Nephron progenitor cell (in vitro differentiated cells): ENCODE results near the gene GGNBP2.

Experiments used
- DNase-seq: peaks from one replicate; pipeline ENCODE4 v3.0.0; 2021
- H3K27ac Mint-ChIP-seq: 2 replicates; pipeline ENCODE4 v1.8.0; 2021; ENCODE audit warnings: mild to moderate bottlenecking, moderate library complexity, mixed read lengths
- H3K27me3 Mint-ChIP-seq: 2 replicates; pipeline ENCODE4 v1.8.0; 2021; ENCODE audit warnings: mild to moderate bottlenecking, low read depth, mixed read lengths; ENCODE audit not compliant: poor library complexity
- H3K36me3 Mint-ChIP-seq: 2 replicates; pipeline ENCODE4 v1.8.0; 2021; ENCODE audit warnings: low read depth, mixed read lengths
- H3K4me1 Mint-ChIP-seq: 2 replicates; pipeline ENCODE4 v1.8.0; 2021; ENCODE audit warnings: mixed read lengths
- H3K4me3 Mint-ChIP-seq: 2 replicates; pipeline ENCODE4 v1.8.0; 2021; ENCODE audit warnings: mild to moderate bottlenecking, moderate library complexity, mixed read lengths
- H3K9me3 Mint-ChIP-seq: 2 replicates; pipeline ENCODE4 v1.8.0; 2021; ENCODE audit warnings: mild to moderate bottlenecking, moderate library complexity, mixed read lengths
- TF ChIP-seq, protein P1 (sequence below): fragments of 200-600 bp; sonication (generic); IDR thresholded peaks from 2 replicates; pipeline ENCODE4 v1.5.0; 2021; ENCODE audit warnings: antibody characterized with exemption

Gene GGNBP2

DNA sequence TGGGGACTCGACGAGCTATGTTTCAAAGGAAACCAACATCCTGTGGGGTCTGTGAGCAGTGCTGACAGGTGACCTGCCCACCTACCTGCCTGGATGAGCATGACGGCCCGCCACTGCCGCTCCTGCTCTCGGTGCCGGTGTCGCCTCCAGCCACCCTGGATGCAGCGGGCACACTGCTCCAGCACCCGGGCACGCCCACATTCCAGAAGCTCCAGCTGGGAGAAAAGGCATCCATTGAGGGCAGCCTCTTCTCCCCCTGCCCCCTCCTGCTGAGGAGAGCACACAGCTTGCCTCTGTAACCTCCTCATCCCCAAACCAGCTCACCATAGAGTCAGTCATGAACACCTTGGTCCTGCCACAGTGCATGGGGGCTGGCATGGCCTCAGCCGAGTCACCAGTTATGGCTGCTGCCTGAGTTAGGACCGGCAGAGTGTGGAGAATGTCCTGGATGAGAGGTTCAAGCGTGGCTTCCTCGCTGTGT lies 43.9 kb upstream of the GGNBP2 start:
- TF ChIP-seq, protein P1, sequence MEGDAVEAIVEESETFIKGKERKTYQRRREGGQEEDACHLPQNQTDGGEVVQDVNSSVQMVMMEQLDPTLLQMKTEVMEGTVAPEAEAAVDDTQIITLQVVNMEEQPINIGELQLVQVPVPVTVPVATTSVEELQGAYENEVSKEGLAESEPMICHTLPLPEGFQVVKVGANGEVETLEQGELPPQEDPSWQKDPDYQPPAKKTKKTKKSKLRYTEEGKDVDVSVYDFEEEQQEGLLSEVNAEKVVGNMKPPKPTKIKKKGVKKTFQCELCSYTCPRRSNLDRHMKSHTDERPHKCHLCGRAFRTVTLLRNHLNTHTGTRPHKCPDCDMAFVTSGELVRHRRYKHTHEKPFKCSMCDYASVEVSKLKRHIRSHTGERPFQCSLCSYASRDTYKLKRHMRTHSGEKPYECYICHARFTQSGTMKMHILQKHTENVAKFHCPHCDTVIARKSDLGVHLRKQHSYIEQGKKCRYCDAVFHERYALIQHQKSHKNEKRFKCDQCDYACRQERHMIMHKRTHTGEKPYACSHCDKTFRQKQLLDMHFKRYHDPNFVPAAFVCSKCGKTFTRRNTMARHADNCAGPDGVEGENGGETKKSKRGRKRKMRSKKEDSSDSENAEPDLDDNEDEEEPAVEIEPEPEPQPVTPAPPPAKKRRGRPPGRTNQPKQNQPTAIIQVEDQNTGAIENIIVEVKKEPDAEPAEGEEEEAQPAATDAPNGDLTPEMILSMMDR: no peak
- no peak overlapping the region for H3K4me3 Mint-ChIP-seq
- H3K36me3 Mint-ChIP-seq: peaks cover 54% of the 10 kb centered on the region
- no peak for DNase-seq
- no peaks in the 10 kb centered on the region for H3K9me3 Mint-ChIP-seq
- H3K4me1 Mint-ChIP-seq: peaks cover 6% of the 10 kb centered on the region
- H3K27ac Mint-ChIP-seq: no peak overlapping the region
- H3K27me3 Mint-ChIP-seq: peaks cover 5% of the 10 kb centered on the region

DNA sequence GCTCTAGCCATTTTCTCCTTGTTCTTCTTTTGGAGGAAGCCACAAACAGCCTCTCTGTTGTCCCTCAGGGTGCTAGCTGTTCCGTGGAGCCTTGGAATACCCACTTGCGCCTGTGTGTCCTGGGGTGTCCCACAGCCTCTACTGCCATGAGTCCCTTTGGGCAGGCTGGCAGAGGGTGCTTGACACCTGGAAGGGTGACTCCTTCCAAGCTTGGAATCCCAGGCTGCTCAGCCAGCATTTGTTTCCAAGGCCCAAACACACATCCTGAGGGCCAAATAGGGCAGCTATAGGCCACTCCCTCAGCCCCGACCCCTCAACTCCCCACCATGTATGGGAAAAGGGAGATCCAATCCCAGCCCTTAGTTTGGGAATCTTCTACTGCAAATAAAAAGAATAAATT lies 43.4 kb upstream of the GGNBP2 start:
- no peaks in the 10 kb centered on the region for H3K9me3 Mint-ChIP-seq
- H3K4me3 Mint-ChIP-seq: no peak overlapping the region
- H3K36me3 Mint-ChIP-seq: peaks cover 51% of the 10 kb centered on the region
- DNase-seq: no peak
- H3K27ac Mint-ChIP-seq: no peak overlapping the region
- peaks cover 5% of the 10 kb centered on the region for H3K27me3 Mint-ChIP-seq
- H3K4me1 Mint-ChIP-seq: peaks cover 6% of the 10 kb centered on the region
- TF ChIP-seq, protein P1: no peak

DNA sequence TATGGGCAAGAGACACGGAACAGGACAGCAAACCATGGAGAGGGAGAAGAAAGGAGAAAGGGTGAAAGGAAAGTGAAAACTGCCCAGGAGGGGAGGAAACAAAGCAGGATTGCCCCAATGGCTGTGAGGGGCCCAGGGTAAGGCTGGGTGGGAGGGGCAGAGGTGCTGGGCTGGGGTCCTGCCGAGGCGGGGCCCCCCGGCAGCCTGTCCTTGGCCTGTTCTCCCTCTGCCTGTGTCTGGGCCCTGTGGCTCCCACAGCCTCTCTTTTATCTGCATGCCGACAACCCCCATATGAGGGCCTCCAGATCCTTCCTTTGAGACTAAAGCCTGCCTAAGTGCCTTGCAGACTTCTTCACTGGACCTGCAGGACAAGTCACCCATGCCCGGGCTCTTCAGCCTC lies 42.8 kb upstream of the GGNBP2 start:
- no peak for DNase-seq
- Mint-ChIP-seq H3K4me3 (no peak overlapping the region), H3K27ac (peak overlapping the region; percentile 55), H3K27me3 (peaks cover 5% of the 10 kb centered on the region), H3K4me1 (peaks cover 6% of the 10 kb centered on the region), H3K9me3 (no peaks in the 10 kb centered on the region), H3K36me3 (peaks cover 49% of the 10 kb centered on the region)
- TF ChIP-seq, protein P1: no peak

DNA sequence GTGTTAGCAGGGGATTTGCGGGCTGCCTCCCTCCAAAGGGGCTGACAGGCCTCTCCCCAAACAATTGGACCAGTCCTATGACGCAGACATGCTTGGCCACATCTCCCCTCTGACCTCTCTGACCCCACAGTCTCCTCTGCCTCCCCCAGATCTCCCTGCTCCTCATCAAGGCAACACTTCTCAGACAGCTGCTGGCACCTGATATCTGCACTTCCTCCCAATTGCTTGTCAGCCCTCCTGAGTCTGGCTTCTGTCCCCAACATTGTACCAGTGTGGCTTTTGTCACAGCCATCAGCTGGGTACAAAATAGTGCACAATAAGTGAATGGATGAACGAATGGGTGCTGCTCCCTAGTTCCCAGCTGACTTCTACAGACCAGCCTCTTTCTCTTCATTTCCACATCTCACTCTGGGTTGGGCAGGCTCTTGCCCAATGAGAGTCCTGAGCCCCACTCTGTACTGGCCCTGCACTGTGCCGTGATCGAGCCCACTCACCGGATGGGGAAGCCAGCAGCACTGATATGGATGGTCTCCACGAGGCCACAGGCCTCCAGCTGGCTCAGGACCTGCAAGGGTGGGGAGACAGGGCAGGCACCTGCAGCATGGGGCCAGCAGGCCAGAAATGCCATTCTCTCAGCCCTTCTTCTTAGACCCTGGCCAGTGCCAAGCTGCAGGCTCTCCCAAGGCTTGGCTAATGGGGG lies 41.1 kb upstream of the GGNBP2 start:
- H3K4me3 Mint-ChIP-seq: no peak overlapping the region
- peaks cover 6% of the 10 kb centered on the region for H3K4me1 Mint-ChIP-seq
- TF ChIP-seq, protein P1: no peak
- H3K27ac Mint-ChIP-seq: peak overlapping the region; percentile 92
- no peaks in the 10 kb centered on the region for H3K9me3 Mint-ChIP-seq
- no peak for DNase-seq
- H3K27me3 Mint-ChIP-seq: peaks cover 5% of the 10 kb centered on the region
- H3K36me3 Mint-ChIP-seq: peaks cover 42% of the 10 kb centered on the region

DNA sequence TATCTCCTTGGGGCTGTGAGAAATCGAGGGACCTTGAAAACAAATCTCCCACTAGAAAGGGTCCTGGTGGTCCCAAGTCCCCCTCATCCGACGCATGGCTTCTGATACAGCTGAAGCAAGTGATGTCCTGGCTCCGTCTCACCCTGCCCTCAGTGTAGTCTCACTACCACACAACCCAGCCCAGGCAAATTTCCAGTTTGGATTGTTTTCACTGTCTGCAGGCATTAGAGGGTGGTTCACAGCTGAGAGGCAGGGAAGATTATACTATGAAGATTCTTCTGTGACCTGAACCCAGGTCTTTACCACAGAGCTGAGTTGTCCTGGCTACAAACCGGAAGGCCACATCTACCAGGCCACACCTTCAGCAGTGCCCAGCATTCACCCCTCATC lies 40.6 kb upstream of the GGNBP2 start:
- no peak for DNase-seq
- Mint-ChIP-seq H3K4me1 (peaks cover 6% of the 10 kb centered on the region), H3K27ac (no peak overlapping the region), H3K4me3 (no peak overlapping the region), H3K27me3 (peaks cover 5% of the 10 kb centered on the region), H3K9me3 (no peaks in the 10 kb centered on the region), H3K36me3 (peaks cover 39% of the 10 kb centered on the region)
- TF ChIP-seq, protein P1: no peak

DNA sequence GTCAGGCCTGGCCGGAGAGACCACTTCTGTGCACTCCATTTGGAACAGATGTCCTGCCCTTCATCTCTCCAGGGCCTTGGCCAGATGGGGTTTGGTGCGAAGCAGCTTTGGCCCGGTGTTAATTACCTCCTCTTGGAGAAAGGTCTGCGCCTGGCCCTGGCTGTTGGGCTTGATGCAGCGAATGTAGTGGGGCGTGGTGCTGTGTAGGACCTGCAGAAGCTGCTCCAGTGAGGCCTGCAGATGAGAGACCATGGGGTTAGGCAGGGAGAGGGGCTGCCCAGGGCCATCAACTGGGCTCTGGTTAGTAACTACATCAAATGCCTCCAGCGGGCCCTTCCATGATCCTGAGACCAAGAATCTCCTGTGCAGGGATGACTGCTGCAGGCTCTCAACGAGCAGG lies 39.5 kb upstream of the GGNBP2 start:
- DNase-seq: no peak
- Mint-ChIP-seq H3K27me3 (peaks cover 5% of the 10 kb centered on the region), H3K4me1 (peaks cover 6% of the 10 kb centered on the region), H3K27ac (no peak overlapping the region), H3K9me3 (no peaks in the 10 kb centered on the region), H3K4me3 (no peak overlapping the region), H3K36me3 (peaks cover 46% of the 10 kb centered on the region)
- TF ChIP-seq, protein P1: no peak
